Measurements from ENCODE around the gene TLE2. TPM values are rescaled to one million over a fixed set of nuclear protein-coding genes. Genes with fewer than 3 reads are reported as not detected.
A peak's percentile ranks its signal among the peaks of the same experiment; 100 is the strongest.

The TLE2 gene
- total and polyA plus RNA-seq, 2 of the 4 experiments (the other 2 are of a cell fraction): under 0.01 to 0.41 TPM

DNA sequence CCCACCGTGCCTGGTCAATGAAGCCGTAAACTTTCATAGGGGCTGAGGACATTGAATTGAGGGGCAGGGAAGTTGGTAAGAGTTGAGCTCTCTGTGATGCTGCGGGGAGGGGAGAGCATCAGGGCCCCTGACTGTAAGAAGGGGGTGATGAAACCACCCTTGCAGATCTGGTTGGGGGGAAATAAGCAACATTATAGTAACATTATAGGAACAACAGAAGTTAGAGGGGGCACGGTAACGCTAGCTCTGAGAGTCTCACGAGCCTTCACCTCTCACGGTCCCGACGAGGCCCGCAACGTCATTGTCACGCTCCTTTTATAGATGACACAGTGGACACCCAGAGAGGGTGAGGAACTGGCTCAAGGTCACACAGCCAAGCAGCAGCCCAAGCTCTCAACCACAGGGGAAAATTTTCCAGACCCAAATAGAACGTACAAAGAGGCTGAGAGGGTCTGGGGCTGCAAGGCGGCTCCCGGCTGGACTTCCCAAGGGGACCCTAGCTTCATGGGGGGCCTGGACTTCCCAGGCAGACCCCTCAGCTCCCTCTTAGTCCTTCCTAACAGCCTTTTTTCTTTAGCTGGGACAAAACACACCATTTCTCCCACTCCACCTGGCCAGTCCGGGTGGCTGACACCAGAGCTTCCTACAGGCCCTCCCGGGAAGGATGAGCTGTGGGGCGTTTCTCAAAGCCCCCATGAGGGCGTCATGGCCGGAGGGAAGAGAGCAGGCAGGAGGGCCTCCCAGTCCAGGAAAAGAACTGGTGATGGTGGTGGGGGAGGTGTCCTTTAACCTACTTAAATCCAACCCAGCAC, 29.1 kb upstream of the TLE2 start (continued):
- TF ChIP-seq MAFK (IDR thresholded peaks at IDR 0.05; ENCODE audit: low read depth, low read length): no peak

DNA sequence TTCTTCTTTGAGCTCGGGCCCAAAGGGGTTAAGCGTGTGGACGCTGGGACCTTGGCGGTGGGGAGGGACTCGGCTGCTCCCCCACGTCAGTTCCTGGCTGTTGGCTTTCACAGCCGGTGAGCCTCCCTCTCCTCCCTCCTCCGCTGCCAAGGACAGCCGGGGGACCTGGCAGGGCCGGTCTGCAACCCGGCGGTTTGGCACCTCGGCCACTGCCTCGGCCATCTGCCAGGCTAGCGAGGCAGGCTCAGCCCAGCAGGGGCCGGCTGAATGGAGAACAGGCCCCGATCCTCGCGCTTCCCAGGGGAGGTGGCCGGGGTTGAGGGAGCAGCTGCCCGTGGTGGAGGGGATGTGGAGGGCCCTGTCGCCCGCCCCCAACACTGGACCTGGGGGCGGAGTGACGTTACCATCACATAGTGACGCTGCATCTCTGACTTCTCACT, 28.2 kb upstream of the TLE2 start:
- Histone ChIP-seq H3K23ac (ENCODE audit: low read depth, low read length) (no peak overlapping the region; the same call in 1 of the 2 replicates), H3K14ac (replicated peaks; ENCODE audit: low read depth, low read length) (no peak overlapping the region), H3K9me1 (ENCODE audit: insufficient read depth, low read length) (peaks cover 7% of the 10 kb centered on the region), H4K91ac (ENCODE audit: insufficient read depth, low read depth, low read length) (no peak overlapping the region), H4K20me1 (ENCODE audit: insufficient read depth, low read length) (peaks cover 59% of the 10 kb centered on the region), H3K18ac (ENCODE audit: low read depth, low read length) (no peak overlapping the region), H2BK120ac (ENCODE audit: low read depth, low read length) (no peak overlapping the region), H3K79me1 (ENCODE audit: low read depth in 1 of 2, low read length in 2 of 2) (peaks cover 35 to 59% of the 10 kb centered on the region in 2 experiments), H2AK5ac (ENCODE audit: low read depth, low read length) (no peak overlapping the region), H2BK5ac (ENCODE audit: low read depth, low read length, poor library complexity, severe bottlenecking) (no peak overlapping the region), H3K27me3 (ENCODE audit: control insufficient read depth, insufficient read depth, low read length) (no peaks in the 10 kb centered on the region), H3K9me3 (ENCODE audit: control insufficient read depth, insufficient read depth, low read length) (no peaks in the 10 kb centered on the region), H3K4me1 (ENCODE audit: control insufficient read depth, insufficient read depth, low read length) (peaks cover 26% of the 10 kb centered on the region), H3K36me3 (ENCODE audit: control insufficient read depth, insufficient read depth, low read length) (peaks cover 63% of the 10 kb centered on the region), H3K4me2 (ENCODE audit: low read depth, low read length) (no peak overlapping the region), H3K56ac (ENCODE audit: extremely low read depth, insufficient read depth, low read length) (no peak overlapping the region), H3K27ac (ENCODE audit: insufficient read depth, low read length) (no peak overlapping the region), H3K4ac (ENCODE audit: low read depth, low read length) (no peak overlapping the region; the same call in 1 of the 2 replicates), H3K9ac (ENCODE audit: low read depth, low read length) (no peak overlapping the region), H4K8ac (ENCODE audit: low read depth in 2 of 2, low read length in 2 of 2) (no peak overlapping the region), H2BK20ac (ENCODE audit: low read depth, low read length) (no peak overlapping the region), H3K4me3 (ENCODE audit: insufficient read depth, low read depth, low read length) (no peak overlapping the region), H4K5ac (ENCODE audit: low read depth, low read length) (no peak overlapping the region), H2AK9ac (replicated peaks; ENCODE audit: low read depth, low read length, poor library complexity) (no peak overlapping the region), H2AFZ (replicated peaks; ENCODE audit: low read length, poor library complexity) (peak overlapping the region; percentile 8), H2BK15ac (ENCODE audit: low read depth, low read length) (no peak overlapping the region)
- intact Hi-C loops (cut with micrococcal nuclease) (no loop called here), in situ Hi-C loops (cut with MboI; ENCODE audit: low sequenced_read_pairs) (no loop called here), dilution Hi-C loops (cut with HindIII; ENCODE audit: low sequenced_read_pairs, unreplicated experiment) (no loop called here)
- ATAC-seq (ENCODE audit: low read depth) (no peak), DNase-seq (no peak)
- CTCF ChIA-PET: no interaction called here
- POLR2A ChIA-PET (ENCODE audit: unreplicated experiment): no interaction called here
- 36% methylated on average over 5 of the region's 26 CpGs; no CpG with 5 or more reads in 1 of the 2 experiments for WGBS, 2 experiments (ENCODE audit: extremely low coverage in 2 of 2, insufficient read length in 1 of 2)
- BruUV-seq (replicated peaks): no TSS peak
- TF ChIP-seq, protein P1, sequence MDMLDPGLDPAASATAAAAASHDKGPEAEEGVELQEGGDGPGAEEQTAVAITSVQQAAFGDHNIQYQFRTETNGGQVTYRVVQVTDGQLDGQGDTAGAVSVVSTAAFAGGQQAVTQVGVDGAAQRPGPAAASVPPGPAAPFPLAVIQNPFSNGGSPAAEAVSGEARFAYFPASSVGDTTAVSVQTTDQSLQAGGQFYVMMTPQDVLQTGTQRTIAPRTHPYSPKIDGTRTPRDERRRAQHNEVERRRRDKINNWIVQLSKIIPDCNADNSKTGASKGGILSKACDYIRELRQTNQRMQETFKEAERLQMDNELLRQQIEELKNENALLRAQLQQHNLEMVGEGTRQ (IDR thresholded peaks at IDR 0.05; ENCODE audit: low read depth, low read length): no peak
- TF ChIP-seq CHD1 (IDR thresholded peaks at IDR 0.05; ENCODE audit: low read depth, low read length) (no peak), RCOR1 (IDR thresholded peaks at IDR 0.05; ENCODE audit: insufficient replicate concordance, low read length) (no peak), NFE2L2 (IDR thresholded peaks at IDR 0.05; ENCODE audit: low read depth, low read length) (no peak), RFX5 (IDR thresholded peaks at IDR 0.05; ENCODE audit: low read depth, low read length) (no peak), FOS (IDR thresholded peaks at IDR 0.05; ENCODE audit: low read depth, low read length) (no peak), MAZ (IDR thresholded peaks at IDR 0.05; ENCODE audit: borderline replicate concordance, low read depth, low read length) (no peak), MAFK (IDR thresholded peaks at IDR 0.05; ENCODE audit: low read depth, low read length) (no peak), BHLHE40 (IDR thresholded peaks at IDR 0.05; ENCODE audit: low read depth, low read length) (no peak), RAD21 (IDR thresholded peaks at IDR 0.05; ENCODE audit: low read length) (no peak)
- TF ChIP-seq, protein P2, sequence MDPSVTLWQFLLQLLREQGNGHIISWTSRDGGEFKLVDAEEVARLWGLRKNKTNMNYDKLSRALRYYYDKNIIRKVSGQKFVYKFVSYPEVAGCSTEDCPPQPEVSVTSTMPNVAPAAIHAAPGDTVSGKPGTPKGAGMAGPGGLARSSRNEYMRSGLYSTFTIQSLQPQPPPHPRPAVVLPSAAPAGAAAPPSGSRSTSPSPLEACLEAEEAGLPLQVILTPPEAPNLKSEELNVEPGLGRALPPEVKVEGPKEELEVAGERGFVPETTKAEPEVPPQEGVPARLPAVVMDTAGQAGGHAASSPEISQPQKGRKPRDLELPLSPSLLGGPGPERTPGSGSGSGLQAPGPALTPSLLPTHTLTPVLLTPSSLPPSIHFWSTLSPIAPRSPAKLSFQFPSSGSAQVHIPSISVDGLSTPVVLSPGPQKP (IDR thresholded peaks at IDR 0.05; ENCODE audit: borderline replicate concordance, low read depth, low read length): no peak
- TF ChIP-seq, protein P3, sequence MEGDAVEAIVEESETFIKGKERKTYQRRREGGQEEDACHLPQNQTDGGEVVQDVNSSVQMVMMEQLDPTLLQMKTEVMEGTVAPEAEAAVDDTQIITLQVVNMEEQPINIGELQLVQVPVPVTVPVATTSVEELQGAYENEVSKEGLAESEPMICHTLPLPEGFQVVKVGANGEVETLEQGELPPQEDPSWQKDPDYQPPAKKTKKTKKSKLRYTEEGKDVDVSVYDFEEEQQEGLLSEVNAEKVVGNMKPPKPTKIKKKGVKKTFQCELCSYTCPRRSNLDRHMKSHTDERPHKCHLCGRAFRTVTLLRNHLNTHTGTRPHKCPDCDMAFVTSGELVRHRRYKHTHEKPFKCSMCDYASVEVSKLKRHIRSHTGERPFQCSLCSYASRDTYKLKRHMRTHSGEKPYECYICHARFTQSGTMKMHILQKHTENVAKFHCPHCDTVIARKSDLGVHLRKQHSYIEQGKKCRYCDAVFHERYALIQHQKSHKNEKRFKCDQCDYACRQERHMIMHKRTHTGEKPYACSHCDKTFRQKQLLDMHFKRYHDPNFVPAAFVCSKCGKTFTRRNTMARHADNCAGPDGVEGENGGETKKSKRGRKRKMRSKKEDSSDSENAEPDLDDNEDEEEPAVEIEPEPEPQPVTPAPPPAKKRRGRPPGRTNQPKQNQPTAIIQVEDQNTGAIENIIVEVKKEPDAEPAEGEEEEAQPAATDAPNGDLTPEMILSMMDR (conservative IDR thresholded peaks at IDR 0.05; ENCODE audit: low read depth, low read length): no peak
